GM12892 (cell line): ENCODE data around the gene UCK1. TPM values are rescaled to one million over a fixed set of nuclear protein-coding genes. Genes with fewer than 3 reads are reported as not detected.
A peak's percentile ranks its signal among the peaks of the same experiment; 100 is the strongest.

ENCODE experiments used
- DNase-seq: peaks from one replicate; pipeline ENCODE4 v3.0.0; 2011; ENCODE audit not compliant: insufficient read length
- FAIRE-seq: peaks from 2 replicates; lab custom pipeline; 2011; peaks lifted over from hg19 to GRCh38; lab: Jason Lieb, UNC
- POLR2A ChIP-seq: IDR thresholded peaks from 2 replicates; pipeline ENCODE4 v1.6.1; 2011; ENCODE audit warnings: low read depth, low read length, control low read depth
- POLR2AphosphoS5 ChIP-seq: IDR thresholded peaks from 2 replicates; pipeline ENCODE4 v1.6.1; 2011; ENCODE audit warnings: low read depth, low read length, control low read depth
- TAF1 ChIP-seq: IDR thresholded peaks from 2 replicates; pipeline ENCODE4 v1.6.1; 2011; ENCODE audit warnings: low read depth, mild to moderate bottlenecking, control low read depth, low read length, borderline replicate concordance
- polyA plus RNA-seq: library from polyadenylated mRNA; unstranded; fragments of >200 nt; gene quantifications from one replicate; pipeline ENCODE4 v1.2.1, GENCODE V29; 2012; ENCODE audit warnings: missing spikeins, inconsistent platforms; ENCODE audit not compliant: missing spikeins

UCK1 gene
- polyA plus RNA-seq: 10.8 TPM

DNA sequence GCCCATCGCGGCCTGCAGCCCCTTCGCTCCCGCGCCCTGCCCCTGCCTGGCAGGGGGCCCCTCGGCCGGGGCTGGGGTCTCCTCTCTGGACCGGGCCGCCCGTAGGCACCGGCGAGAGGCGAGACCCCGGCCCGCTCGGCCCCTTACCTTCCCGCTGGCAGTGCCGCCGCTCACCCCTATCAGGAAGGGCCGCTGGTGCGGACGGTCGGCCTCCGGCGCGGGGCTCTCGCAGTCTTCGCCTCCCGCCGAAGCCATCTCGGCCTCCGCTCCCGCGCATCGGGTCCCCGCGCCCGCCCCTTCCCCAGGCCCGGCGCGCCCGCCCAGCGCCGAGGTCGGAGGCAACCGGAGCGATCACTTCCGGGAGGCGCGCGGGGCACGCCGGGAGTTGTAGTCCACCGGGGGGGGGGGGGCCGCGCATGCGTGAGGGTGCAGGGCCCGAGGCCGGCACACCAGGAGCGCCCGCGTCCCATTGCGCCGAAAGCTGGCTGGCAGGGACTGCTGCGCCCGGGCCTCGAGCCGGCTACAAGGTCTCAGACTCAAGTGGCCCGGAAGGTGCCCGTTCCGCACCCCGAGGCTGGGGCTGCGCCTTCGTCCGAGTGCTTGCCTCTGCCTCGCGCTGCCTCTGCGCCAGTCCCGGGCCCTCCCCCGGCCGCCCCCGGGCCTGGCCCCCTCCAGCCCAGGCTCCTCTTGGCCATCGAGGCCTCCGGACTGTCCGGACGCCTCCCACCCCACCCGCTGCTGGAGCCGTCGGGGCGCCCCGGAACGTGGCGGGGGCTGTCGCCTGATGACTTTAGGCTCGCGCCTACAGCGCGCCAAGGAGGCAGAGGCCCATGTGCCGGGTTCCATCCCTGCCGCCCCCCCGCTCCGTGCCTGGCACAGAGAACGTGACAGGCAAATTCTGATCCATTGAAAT, at the start of gene UCK1:
Gene UCK1 (minus strand): TSS at position 344 of the 913 bp plus-strand sequence. CDS start 89 bp downstream, at position 255.
- DNase-seq (peak; percentile 99), FAIRE-seq (peak; percentile 98)
- TF ChIP-seq POLR2A (peak; percentile 50; the same call in 1 of the 2 replicates), TAF1 (no peak; the same call in 1 of the 2 replicates)

DNA sequence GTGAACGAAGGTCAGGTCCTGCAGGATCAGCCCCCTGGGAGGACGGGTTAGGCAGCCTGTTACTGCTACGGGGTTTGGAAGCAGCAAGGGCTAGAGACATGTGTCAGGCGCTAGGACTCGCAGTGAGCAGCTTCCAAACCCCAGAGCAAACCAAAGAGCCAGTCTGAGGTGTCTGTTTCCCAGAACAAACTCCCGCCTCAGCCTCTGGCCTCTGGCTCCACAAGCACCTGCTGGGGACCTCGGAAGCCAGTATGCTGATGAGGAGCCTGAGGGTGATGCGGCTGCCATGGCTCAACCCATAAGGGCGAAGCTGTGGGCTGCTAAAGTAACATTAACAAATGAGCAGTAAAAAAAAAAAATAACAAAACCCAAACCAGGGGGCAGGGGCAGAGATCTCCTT, 49.3 kb upstream of the UCK1 start:
- DNase-seq (no peak), FAIRE-seq (no peak)
- TF ChIP-seq TAF1: no peak
- no peak for TF ChIP-seq POLR2AphosphoS5
- TF ChIP-seq POLR2A: no peak

DNA sequence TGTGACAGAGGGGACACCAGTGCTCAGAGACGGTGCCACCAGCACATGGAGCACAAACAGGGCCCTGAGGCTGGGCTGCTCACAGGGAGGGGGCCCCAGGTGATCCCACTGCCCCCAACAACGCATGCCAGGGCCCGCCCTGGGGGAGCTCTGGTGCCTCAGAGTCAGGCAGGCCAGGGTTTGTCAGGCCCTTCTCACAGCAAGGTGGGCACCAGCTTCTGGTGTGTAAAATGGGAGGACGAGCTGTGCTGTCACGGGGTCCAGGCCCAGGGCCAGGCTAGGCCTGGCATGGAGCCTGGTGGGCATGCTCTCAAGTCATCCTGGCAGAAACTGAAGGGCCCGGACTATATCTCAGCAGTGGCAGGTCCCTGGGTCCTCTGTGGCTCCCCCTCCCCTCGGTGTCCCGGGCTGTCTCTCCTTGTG, 48.7 kb upstream of the UCK1 start:
- TF ChIP-seq POLR2A (no peak), POLR2AphosphoS5 (no peak), TAF1 (no peak)

DNA sequence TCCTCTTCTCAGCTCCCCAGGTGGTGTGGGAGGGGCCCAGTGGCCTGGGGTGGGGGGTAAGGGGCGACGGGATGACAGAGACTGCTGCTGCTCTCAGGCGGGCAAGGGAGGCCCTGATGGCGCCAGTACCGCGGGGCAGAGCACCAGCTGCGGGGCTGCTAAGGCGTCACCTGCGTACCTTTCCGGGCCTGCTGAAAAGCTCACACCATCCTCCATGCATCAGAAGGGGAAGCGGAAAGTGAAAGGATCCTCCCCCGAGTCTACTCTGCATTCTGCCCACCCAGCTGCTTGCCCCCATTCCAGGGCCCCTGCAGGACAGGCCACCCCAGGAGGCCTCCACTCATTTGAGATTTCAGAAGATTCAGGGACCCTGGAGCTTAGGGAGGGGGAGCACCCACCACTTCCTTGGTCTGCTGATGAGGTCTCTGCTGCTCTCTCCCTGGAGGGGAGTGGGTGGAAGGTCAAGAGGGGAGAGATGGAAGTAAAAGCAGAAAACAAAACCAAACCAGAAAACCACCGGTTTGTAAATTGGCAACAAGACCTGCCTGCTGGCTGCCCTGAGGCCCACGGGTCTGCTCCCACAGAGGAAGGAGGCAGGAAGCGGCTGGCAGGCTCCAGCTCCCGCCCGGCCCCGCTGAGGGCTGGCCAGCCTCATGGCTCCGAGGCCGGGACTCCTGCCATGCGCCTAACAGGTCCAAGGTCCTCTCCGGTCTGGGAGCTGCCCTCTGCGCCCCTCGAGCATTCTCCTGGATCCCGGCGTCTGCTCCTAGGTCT, 47.9 kb upstream of the UCK1 start:
- FAIRE-seq (no peak), DNase-seq (peak; percentile 43)
- no peak for TF ChIP-seq TAF1
- peak; percentile 19; the same call in 1 of the 2 replicates for TF ChIP-seq POLR2AphosphoS5
- peak; percentile 3; the same call in 1 of the 2 replicates for TF ChIP-seq POLR2A

More for the DNA sequence above, 48.7 kb upstream of the UCK1 start:
- DNase-seq (no peak), FAIRE-seq (no peak)

DNA sequence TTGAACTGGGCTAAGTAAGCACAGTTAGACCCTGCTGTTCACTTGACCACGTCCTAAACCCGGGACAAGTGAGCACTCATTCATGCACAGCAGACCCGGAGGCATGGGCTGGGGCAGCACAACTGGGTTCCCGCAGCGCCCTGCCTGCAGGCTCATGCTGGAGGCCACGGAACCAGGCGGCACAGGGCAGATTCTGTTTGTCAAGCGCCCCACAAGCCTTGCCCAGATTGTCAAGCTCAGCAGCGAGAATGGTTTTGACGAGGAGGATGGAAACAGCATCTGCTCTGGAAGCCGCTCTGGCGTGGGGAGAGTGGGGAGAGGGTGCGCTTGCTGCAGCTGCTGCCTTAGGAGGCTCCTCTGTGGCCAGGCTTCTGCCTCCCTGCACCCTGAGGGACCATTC, 47.0 kb upstream of the UCK1 start:
- no peak for DNase-seq
- no peak for FAIRE-seq
- TF ChIP-seq POLR2AphosphoS5: no peak; the same call in 1 of the 2 replicates
- TF ChIP-seq POLR2A: no peak
- TF ChIP-seq TAF1: no peak

DNA sequence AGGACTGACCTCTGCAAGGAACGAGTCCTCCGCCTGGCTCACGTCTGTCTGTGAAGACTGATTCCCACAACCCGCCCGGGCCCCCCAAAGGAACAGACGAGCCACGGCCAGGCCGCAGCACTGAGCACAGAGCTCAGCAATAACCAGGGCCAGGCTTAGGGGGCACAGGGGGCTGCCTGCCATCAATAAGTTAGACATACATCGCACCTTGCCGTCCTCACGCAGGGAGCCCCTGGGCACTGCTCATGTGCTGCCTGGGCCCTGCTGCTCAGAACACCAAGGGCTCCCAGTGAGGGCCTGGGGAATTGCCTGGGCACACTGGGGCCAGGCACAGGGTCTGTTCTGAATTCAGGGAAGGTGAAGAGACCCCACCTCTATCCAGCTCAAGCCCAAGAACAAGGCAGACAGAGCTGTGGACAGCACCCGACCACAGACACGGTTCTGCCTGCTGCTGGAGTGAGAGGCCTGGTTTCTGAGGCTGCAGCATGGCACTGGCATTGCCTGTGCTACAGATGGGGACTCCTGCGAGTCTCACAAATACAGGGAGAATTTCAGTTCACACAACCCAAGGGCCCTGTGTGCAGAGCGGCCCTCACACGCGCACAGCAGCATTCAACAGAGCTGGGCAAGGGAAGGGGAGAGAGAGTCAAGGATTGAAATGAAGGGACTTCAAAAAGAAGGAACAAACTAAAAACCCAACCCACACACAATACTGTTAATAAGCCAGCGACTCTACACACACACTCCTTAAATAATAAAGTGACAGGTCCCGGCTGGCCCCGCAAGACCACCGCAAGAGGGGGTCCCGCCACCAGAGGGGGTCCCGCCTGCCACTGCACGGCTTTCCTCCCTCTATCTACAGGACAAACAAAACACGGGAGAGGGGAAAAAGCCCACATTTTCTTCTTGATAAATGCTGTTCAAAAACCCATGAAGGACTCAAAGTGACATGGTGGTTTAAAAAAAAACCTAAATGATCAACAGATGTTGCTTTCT, 46.2 kb upstream of the UCK1 start:
- FAIRE-seq (no peak), DNase-seq (no peak)
- no peak for TF ChIP-seq POLR2A
- no peak for TF ChIP-seq POLR2AphosphoS5

DNA sequence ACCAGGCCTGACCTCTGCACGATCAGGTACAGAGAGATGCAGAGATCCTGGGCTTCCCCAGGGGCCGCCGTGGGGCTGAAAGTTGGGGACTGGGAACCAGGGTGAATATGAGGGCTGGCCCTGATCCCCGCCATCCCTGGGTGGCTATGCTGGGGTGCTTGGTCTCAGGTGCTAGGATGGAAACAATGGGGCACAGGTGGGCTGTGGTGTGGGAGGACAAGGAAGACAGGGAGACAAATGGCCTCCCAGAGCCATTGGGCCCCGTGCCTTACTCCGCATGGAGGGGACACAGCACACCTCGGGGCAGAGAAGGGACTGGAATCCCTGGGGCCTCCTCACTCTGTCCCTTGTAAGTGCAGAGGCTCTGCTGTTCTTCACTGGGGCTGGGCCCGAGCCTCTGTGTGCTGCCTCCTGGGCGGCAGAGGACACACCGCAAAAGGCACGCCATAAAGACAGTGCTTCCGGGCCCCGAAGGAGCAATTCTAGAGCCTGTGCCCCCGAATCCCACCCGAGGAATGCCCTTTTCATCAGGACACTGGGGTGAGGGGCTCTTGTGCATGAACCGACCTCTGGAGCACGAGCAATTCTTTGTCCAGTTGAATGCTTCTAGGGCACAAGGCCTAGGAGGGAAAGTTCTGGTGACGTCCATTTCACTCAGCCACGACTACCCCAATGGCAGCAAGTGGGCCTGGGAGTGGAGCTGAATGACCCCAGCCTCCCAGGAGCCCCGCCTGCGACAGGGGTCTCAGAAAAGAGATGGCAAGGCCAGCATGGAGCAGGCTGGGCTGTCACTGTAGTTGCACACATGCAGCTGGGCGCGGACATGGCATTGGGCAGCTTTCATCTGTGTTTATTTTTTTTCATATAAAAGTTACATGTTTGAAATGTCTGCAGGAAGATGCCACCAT, 45.1 kb upstream of the UCK1 start:
- FAIRE-seq (no peak), DNase-seq (no peak)
- TF ChIP-seq TAF1: no peak
- 0 out of 2 replicates have a peak, but pooled peaks have one; percentile 5 for TF ChIP-seq POLR2AphosphoS5

DNA sequence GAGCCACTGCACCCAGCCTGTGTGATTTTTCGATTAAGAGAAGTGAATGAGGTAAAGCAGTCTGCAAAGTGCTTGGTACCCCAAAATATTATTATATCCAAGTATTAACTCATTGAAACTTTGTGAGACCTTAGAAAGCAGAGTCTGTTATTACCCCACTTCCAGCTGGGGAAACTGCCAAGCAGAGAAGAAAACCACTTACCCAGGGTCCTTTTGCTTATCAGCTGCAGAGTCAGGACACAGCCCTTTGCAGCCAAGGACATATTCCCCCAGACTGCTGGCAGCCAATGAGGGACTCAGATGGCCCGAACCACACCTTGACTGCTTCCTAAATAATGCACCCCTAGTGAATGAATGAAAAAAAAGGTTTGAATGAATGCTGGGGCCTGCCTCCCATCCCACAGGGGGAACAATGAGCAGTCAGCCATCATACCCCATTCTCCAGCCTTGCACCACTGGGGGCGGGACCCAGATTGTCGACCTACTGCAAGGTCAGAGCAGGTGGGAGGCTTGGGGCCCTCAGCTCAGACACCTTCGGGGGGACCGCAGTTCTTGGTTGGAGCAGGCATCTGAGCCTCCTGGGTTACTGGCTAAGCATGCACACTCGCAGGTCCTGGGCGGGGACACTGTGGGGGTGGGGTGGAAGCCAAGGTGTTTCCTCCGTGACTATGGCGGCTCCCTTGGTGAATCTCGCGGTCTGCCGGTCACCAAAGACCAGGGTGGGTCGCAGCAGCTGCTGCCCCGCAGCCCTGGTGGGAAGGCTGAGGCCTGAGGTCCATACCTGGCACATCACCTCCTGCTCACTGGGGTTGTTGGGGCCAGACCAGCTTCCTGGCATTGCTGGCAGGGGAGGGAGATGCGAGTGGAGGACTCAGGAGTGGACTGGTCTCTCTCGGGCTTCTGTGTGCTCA, 43.9 kb upstream of the UCK1 start:
- TF ChIP-seq POLR2A (peak; percentile 11; the same call in 1 of the 2 replicates), POLR2AphosphoS5 (no peak), TAF1 (no peak)
- no peak for FAIRE-seq

DNA sequence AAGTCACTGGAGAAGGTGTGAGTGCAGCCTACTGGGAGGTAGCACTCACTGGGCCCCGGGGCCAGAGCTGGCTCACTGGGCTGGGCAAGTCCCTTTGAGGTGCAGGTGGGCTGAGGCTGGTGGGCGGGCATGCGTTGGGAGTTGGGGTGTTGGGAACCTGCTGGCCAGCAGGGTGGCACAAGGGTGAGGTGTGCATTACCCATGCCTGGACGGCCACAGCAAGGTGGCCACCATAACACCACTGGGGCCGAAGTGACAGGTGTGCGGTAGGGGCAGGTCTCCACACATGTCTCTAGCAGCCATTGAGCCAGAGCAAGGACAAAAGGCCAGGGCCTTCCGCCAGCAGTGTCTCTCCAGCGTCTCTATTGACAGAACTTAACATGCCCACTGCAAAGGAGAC, 36.8 kb upstream of the UCK1 start:
- no peak for FAIRE-seq
- peak; percentile 2 for DNase-seq
- TF ChIP-seq POLR2AphosphoS5: peak; percentile 62; the same call in 1 of the 2 replicates
- TF ChIP-seq TAF1: no peak
- peak; percentile 19; the same call in 1 of the 2 replicates for TF ChIP-seq POLR2A

More for the DNA sequence above, 43.9 kb upstream of the UCK1 start:
- DNase-seq: no peak
